Testis (tissue), 2 donors: Measurements from ENCODE around the gene PDE6B.

ENCODE experiments used
- CTCF ChIP-seq, 3 experiments: fragments of 450-650 bp in 2 of 3; fragments of 200-600 bp in 1 of 3; sonication (generic) in 1 of 3; IDR thresholded peaks; one replicate each; pipeline ENCODE4 v1.5.1; 2016 to 2019; ENCODE audit warnings: antibody characterized with exemption in 3 of 3, mild to moderate bottlenecking in 2 of 3, moderate library complexity in 1 of 3
- POLR2A ChIP-seq: fragments of 450-650 bp; IDR thresholded peaks from one replicate; pipeline ENCODE4 v1.6.1; 2017; ENCODE audit warnings: antibody characterized with exemption, mild to moderate bottlenecking, moderate library complexity

- no peak for TF ChIP-seq CTCF (IDR thresholded peaks at IDR 0.05)
- TF ChIP-seq POLR2A: no peak
These were observed 12.2 kb upstream of the PDE6B start for GRCh38 chr4:613126-613525.
